WTC11 (cell line): ENCODE results near the gene SELENOV. TPM values are rescaled to one million over a fixed set of nuclear protein-coding genes. Genes with fewer than 3 reads are reported as not detected.

Source experiments
- ATF1 ChIP-seq: sonication (generic); formaldehyde crosslinking; IDR thresholded peaks from 2 replicates; pipeline ENCODE4 v1.8.1; 2023; ENCODE audit warnings: mild to moderate bottlenecking, moderate library complexity, missing genetic modification reagents
- CREB1 ChIP-seq: sonication (generic); formaldehyde crosslinking; IDR thresholded peaks from 2 replicates; pipeline ENCODE4 v1.8.0; 2023; ENCODE audit warnings: mild to moderate bottlenecking, missing genetic modification reagents
- CREM ChIP-seq: sonication (generic); formaldehyde crosslinking; IDR thresholded peaks from 2 replicates; pipeline ENCODE4 v1.8.1; 2022; ENCODE audit warnings: mild to moderate bottlenecking, missing genetic modification reagents, moderate library complexity
- EMX1 ChIP-seq: fragments of 250-450 bp; sonication (Bioruptor Pico); IDR thresholded peaks from 2 replicates; pipeline ENCODE4 v1.8.0; 2021; ENCODE audit warnings: mild to moderate bottlenecking
- ESRRA ChIP-seq: sonication (generic); formaldehyde crosslinking; IDR thresholded peaks from 2 replicates; pipeline ENCODE4 v1.8.1; 2022; ENCODE audit warnings: mild to moderate bottlenecking, missing genetic modification reagents, borderline replicate concordance
- ETV6 ChIP-seq: sonication (generic); formaldehyde crosslinking; IDR thresholded peaks from 2 replicates; pipeline ENCODE4 v1.8.1; 2022; ENCODE audit warnings: mild to moderate bottlenecking, missing genetic modification reagents
- JAZF1 ChIP-seq: fragments of 250-450 bp; sonication (Bioruptor Pico); IDR thresholded peaks from 2 replicates; pipeline ENCODE4 v1.9.0; 2021; ENCODE audit warnings: moderate library complexity, mild to moderate bottlenecking, inconsistent platforms
- MYBL2 ChIP-seq: sonication (generic); formaldehyde crosslinking; IDR thresholded peaks from 2 replicates; pipeline ENCODE4 v1.8.1; 2023; ENCODE audit warnings: mild to moderate bottlenecking, moderate library complexity, missing genetic modification reagents
- RELA ChIP-seq: sonication (generic); formaldehyde crosslinking; IDR thresholded peaks from 2 replicates; pipeline ENCODE4 v1.8.1; 2022; ENCODE audit warnings: missing genetic modification reagents, mild to moderate bottlenecking, borderline replicate concordance
- RORB ChIP-seq: fragments of 250-450 bp; sonication (Bioruptor Pico); IDR thresholded peaks from 2 replicates; pipeline ENCODE4 v1.9.0; 2021; ENCODE audit warnings: mild to moderate bottlenecking
- TP53 ChIP-seq: sonication (generic); formaldehyde crosslinking; IDR thresholded peaks from 2 replicates; pipeline ENCODE4 v1.8.1; 2023; ENCODE audit warnings: mild to moderate bottlenecking, missing genetic modification reagents
- ZNF423 ChIP-seq: fragments of 250-450 bp; sonication (Bioruptor Pico); IDR thresholded peaks from 2 replicates; pipeline ENCODE4 v2.1.2; 2022; ENCODE audit warnings: mild to moderate bottlenecking, moderate library complexity
- ZNF671 ChIP-seq: fragments of 250-450 bp; sonication (Bioruptor Pico); IDR thresholded peaks from 2 replicates; pipeline ENCODE4 v1.8.0; 2021; ENCODE audit warnings: mild to moderate bottlenecking
- total RNA-seq: library from RNA; stranded (reverse); gene quantifications from 3 replicates; pipeline ENCODE4 v1.2.3, GENCODE V29; 2021
- TF ChIP-seq, protein P1 (sequence below): sonication (generic); formaldehyde crosslinking; IDR thresholded peaks from 2 replicates; pipeline ENCODE4 v1.8.0; 2022; ENCODE audit warnings: mild to moderate bottlenecking, missing genetic modification reagents
- TF ChIP-seq, protein P2 (sequence below): sonication (generic); formaldehyde crosslinking; IDR thresholded peaks from 2 replicates; pipeline ENCODE4 v1.8.1; 2023; ENCODE audit warnings: mild to moderate bottlenecking, missing genetic modification reagents
- TF ChIP-seq, protein P3 (sequence below): sonication (generic); formaldehyde crosslinking; IDR thresholded peaks from 2 replicates; pipeline ENCODE4 v1.8.1; 2023; ENCODE audit warnings: mild to moderate bottlenecking, missing genetic modification reagents, moderate library complexity
- TF ChIP-seq, protein P4 (sequence below): sonication (generic); formaldehyde crosslinking; IDR thresholded peaks from 2 replicates; pipeline ENCODE4 v1.8.1; 2022; ENCODE audit warnings: missing genetic modification reagents, borderline replicate concordance
- TF ChIP-seq, protein P5 (sequence below): sonication (generic); formaldehyde crosslinking; IDR thresholded peaks from 2 replicates; pipeline ENCODE4 v1.8.0; 2023; ENCODE audit warnings: missing genetic modification reagents, mild to moderate bottlenecking, borderline replicate concordance
- TF ChIP-seq, protein P6 (sequence below): fragments of 250-450 bp; sonication (Bioruptor Pico); IDR thresholded peaks from 2 replicates; pipeline ENCODE4 v1.9.0; 2021; ENCODE audit warnings: mild to moderate bottlenecking, borderline replicate concordance
- TF ChIP-seq, protein P7 (sequence below): sonication (generic); formaldehyde crosslinking; IDR thresholded peaks from 2 replicates; pipeline ENCODE4 v1.8.1; 2022; ENCODE audit warnings: mild to moderate bottlenecking, moderate library complexity, missing genetic modification reagents
- TF ChIP-seq, protein P8 (sequence below): fragments of 250-450 bp; sonication (Bioruptor Pico); IDR thresholded peaks from 2 replicates; pipeline ENCODE4 v2.1.2; 2022; ENCODE audit warnings: mild to moderate bottlenecking, moderate library complexity

SELENOV gene
- total RNA-seq, 1 experiment from 2014 or later, result 12.6 TPM

DNA sequence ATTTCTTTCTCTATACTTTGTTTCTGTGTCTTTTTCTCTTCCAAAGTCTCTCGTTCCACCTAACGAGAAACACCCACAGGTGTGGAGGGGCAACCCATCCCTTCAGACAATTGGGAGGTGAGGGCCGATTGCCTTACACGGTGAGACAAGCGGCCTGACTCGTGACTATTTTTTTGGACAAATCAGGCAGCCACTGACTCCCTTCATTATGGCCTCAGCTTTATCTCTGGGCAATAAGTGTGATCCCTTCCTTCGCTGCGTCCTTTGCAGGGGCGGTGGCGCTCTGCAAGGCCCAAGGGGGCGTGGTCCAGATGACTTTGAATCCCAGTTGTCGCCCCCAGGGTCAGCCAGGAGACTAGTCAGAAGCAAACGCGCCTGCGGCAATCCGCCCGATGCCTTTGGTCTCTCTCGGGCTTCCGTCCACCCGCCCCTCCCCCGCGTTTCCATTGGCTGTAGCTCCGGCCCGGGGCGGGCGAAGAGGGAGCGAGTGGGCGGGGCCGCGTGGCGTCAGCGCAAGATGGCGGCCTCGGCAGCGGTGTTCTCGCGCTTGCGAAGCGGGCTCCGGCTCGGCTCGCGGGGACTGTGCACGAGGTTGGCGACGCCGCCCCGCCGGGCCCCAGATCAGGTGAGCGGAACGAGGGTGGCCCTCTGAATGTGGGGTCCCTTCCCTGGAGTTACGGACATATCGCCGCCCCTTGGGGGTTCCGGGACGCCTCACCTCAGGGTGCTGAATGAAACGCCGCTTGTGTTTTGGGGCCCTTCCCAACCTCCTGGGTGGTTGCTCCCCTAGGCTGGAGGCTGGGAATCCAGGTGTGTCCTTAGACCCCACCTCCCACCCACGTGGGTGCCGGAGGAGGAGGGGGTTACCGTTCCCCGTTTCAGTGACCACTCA is 34.4 kb upstream of the SELENOV start, which contains the start of gene TIMM50 (continued):
- TF ChIP-seq, protein P1, sequence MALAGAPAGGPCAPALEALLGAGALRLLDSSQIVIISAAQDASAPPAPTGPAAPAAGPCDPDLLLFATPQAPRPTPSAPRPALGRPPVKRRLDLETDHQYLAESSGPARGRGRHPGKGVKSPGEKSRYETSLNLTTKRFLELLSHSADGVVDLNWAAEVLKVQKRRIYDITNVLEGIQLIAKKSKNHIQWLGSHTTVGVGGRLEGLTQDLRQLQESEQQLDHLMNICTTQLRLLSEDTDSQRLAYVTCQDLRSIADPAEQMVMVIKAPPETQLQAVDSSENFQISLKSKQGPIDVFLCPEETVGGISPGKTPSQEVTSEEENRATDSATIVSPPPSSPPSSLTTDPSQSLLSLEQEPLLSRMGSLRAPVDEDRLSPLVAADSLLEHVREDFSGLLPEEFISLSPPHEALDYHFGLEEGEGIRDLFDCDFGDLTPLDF, result peak; percentile 67; the same call in 1 of the 2 replicates
- TF ChIP-seq MYBL2 (peak; percentile 79), RELA (CRISPR knock-in tag) (no peak), CREM (peak; percentile 93), ESRRA (peak; percentile 93), ETV6 (CRISPR knock-in tag) (no peak), TP53 (no peak), JAZF1 (CRISPR knock-in tag) (no peak), ATF1 (CRISPR knock-in tag) (no peak), ZNF671 (CRISPR knock-in tag) (0 out of 2 replicates have a peak, but pooled peaks have one; percentile 23), RORB (no peak), ZNF423 (CRISPR knock-in tag) (peak; percentile 14; the same call in 1 of the 2 replicates), EMX1 (CRISPR knock-in tag) (no peak), CREB1 (CRISPR knock-in tag) (no peak)
- TF ChIP-seq, protein P2, sequence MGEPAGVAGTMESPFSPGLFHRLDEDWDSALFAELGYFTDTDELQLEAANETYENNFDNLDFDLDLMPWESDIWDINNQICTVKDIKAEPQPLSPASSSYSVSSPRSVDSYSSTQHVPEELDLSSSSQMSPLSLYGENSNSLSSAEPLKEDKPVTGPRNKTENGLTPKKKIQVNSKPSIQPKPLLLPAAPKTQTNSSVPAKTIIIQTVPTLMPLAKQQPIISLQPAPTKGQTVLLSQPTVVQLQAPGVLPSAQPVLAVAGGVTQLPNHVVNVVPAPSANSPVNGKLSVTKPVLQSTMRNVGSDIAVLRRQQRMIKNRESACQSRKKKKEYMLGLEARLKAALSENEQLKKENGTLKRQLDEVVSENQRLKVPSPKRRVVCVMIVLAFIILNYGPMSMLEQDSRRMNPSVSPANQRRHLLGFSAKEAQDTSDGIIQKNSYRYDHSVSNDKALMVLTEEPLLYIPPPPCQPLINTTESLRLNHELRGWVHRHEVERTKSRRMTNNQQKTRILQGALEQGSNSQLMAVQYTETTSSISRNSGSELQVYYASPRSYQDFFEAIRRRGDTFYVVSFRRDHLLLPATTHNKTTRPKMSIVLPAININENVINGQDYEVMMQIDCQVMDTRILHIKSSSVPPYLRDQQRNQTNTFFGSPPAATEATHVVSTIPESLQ, result no peak
- TF ChIP-seq, protein P3, sequence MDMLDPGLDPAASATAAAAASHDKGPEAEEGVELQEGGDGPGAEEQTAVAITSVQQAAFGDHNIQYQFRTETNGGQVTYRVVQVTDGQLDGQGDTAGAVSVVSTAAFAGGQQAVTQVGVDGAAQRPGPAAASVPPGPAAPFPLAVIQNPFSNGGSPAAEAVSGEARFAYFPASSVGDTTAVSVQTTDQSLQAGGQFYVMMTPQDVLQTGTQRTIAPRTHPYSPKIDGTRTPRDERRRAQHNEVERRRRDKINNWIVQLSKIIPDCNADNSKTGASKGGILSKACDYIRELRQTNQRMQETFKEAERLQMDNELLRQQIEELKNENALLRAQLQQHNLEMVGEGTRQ (CRISPR knock-in tag), result peak; percentile 61; the same call in 1 of the 2 replicates
- TF ChIP-seq, protein P4, sequence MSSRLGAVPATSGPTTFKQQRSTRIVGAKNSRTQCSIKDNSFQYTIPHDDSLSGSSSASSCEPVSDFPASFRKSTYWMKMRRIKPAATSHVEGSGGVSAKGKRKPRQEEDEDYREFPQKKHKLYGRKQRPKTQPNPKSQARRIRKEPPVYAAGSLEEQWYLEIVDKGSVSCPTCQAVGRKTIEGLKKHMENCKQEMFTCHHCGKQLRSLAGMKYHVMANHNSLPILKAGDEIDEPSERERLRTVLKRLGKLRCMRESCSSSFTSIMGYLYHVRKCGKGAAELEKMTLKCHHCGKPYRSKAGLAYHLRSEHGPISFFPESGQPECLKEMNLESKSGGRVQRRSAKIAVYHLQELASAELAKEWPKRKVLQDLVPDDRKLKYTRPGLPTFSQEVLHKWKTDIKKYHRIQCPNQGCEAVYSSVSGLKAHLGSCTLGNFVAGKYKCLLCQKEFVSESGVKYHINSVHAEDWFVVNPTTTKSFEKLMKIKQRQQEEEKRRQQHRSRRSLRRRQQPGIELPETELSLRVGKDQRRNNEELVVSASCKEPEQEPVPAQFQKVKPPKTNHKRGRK (CRISPR knock-in tag), result no peak
- TF ChIP-seq, protein P5, sequence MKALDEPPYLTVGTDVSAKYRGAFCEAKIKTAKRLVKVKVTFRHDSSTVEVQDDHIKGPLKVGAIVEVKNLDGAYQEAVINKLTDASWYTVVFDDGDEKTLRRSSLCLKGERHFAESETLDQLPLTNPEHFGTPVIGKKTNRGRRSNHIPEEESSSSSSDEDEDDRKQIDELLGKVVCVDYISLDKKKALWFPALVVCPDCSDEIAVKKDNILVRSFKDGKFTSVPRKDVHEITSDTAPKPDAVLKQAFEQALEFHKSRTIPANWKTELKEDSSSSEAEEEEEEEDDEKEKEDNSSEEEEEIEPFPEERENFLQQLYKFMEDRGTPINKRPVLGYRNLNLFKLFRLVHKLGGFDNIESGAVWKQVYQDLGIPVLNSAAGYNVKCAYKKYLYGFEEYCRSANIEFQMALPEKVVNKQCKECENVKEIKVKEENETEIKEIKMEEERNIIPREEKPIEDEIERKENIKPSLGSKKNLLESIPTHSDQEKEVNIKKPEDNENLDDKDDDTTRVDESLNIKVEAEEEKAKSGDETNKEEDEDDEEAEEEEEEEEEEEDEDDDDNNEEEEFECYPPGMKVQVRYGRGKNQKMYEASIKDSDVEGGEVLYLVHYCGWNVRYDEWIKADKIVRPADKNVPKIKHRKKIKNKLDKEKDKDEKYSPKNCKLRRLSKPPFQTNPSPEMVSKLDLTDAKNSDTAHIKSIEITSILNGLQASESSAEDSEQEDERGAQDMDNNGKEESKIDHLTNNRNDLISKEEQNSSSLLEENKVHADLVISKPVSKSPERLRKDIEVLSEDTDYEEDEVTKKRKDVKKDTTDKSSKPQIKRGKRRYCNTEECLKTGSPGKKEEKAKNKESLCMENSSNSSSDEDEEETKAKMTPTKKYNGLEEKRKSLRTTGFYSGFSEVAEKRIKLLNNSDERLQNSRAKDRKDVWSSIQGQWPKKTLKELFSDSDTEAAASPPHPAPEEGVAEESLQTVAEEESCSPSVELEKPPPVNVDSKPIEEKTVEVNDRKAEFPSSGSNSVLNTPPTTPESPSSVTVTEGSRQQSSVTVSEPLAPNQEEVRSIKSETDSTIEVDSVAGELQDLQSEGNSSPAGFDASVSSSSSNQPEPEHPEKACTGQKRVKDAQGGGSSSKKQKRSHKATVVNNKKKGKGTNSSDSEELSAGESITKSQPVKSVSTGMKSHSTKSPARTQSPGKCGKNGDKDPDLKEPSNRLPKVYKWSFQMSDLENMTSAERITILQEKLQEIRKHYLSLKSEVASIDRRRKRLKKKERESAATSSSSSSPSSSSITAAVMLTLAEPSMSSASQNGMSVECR (CRISPR knock-in tag), result peak; percentile 87
- TF ChIP-seq, protein P6, sequence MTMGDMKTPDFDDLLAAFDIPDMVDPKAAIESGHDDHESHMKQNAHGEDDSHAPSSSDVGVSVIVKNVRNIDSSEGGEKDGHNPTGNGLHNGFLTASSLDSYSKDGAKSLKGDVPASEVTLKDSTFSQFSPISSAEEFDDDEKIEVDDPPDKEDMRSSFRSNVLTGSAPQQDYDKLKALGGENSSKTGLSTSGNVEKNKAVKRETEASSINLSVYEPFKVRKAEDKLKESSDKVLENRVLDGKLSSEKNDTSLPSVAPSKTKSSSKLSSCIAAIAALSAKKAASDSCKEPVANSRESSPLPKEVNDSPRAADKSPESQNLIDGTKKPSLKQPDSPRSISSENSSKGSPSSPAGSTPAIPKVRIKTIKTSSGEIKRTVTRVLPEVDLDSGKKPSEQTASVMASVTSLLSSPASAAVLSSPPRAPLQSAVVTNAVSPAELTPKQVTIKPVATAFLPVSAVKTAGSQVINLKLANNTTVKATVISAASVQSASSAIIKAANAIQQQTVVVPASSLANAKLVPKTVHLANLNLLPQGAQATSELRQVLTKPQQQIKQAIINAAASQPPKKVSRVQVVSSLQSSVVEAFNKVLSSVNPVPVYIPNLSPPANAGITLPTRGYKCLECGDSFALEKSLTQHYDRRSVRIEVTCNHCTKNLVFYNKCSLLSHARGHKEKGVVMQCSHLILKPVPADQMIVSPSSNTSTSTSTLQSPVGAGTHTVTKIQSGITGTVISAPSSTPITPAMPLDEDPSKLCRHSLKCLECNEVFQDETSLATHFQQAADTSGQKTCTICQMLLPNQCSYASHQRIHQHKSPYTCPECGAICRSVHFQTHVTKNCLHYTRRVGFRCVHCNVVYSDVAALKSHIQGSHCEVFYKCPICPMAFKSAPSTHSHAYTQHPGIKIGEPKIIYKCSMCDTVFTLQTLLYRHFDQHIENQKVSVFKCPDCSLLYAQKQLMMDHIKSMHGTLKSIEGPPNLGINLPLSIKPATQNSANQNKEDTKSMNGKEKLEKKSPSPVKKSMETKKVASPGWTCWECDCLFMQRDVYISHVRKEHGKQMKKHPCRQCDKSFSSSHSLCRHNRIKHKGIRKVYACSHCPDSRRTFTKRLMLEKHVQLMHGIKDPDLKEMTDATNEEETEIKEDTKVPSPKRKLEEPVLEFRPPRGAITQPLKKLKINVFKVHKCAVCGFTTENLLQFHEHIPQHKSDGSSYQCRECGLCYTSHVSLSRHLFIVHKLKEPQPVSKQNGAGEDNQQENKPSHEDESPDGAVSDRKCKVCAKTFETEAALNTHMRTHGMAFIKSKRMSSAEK (CRISPR knock-in tag), result no peak
- TF ChIP-seq, protein P7, sequence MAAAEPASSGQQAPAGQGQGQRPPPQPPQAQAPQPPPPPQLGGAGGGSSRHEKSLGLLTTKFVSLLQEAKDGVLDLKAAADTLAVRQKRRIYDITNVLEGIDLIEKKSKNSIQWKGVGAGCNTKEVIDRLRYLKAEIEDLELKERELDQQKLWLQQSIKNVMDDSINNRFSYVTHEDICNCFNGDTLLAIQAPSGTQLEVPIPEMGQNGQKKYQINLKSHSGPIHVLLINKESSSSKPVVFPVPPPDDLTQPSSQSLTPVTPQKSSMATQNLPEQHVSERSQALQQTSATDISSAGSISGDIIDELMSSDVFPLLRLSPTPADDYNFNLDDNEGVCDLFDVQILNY (CRISPR knock-in tag), result peak; percentile 93
- TF ChIP-seq, protein P8, sequence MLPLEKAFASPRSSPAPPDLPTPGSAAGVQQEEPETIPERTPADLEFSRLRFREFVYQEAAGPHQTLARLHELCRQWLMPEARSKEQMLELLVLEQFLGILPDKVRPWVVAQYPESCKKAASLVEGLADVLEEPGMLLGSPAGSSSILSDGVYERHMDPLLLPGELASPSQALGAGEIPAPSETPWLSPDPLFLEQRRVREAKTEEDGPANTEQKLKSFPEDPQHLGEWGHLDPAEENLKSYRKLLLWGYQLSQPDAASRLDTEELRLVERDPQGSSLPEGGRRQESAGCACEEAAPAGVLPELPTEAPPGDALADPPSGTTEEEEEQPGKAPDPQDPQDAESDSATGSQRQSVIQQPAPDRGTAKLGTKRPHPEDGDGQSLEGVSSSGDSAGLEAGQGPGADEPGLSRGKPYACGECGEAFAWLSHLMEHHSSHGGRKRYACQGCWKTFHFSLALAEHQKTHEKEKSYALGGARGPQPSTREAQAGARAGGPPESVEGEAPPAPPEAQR, result no peak
